ENCODE data around the gene TMEM86B.

DNA sequence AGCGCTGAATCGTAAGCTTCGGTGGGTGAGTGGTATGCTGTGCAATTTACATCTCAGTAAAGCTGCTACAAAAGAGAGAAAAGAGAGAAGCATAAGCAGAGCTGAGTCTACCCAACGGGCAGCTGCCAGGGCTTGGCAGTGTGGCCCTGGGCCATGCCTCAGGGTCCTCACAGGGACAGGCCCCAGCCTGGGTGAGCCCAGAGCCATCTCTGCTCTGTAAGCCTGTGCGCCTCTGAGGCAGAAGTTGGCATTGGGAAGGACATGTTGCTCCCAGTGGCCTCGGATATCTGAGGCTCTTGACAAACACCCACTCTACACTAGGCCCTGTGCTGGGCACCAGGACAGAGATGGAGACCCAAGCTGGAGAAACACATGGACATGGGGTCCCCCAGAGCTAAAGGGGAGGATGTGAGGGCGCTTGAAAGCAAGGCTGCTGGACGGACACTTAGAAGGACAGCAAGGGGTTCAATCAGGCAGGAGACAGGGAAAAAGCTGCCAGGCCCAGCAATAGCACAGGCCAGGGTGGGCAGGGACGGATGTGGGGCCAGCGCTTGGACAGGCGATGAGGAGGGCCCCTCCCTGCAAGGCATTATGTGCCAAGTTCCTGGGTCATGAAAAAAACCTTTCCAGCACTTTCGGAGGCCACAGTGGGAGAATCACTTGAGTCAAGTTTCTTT lies 15.6 kb upstream of the TMEM86B start:
- no peak for TF ChIP-seq POLR2A (IDR thresholded peaks at IDR 0.05)
- TF ChIP-seq, protein P1, sequence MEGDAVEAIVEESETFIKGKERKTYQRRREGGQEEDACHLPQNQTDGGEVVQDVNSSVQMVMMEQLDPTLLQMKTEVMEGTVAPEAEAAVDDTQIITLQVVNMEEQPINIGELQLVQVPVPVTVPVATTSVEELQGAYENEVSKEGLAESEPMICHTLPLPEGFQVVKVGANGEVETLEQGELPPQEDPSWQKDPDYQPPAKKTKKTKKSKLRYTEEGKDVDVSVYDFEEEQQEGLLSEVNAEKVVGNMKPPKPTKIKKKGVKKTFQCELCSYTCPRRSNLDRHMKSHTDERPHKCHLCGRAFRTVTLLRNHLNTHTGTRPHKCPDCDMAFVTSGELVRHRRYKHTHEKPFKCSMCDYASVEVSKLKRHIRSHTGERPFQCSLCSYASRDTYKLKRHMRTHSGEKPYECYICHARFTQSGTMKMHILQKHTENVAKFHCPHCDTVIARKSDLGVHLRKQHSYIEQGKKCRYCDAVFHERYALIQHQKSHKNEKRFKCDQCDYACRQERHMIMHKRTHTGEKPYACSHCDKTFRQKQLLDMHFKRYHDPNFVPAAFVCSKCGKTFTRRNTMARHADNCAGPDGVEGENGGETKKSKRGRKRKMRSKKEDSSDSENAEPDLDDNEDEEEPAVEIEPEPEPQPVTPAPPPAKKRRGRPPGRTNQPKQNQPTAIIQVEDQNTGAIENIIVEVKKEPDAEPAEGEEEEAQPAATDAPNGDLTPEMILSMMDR (IDR thresholded peaks at IDR 0.05): no peak

Data from thyroid gland (tissue), 4 donors.